Measurements from ENCODE around the gene LYRM2. TPM values are rescaled to one million over a fixed set of nuclear protein-coding genes. Genes with fewer than 3 reads are reported as not detected.

Gene LYRM2
- total RNA-seq, 5 donors from 2014 or later (not counting 1 experiment from before 2014, with no cell fraction given) = 18.9 to 27.0 (median 23.5) TPM

DNA sequence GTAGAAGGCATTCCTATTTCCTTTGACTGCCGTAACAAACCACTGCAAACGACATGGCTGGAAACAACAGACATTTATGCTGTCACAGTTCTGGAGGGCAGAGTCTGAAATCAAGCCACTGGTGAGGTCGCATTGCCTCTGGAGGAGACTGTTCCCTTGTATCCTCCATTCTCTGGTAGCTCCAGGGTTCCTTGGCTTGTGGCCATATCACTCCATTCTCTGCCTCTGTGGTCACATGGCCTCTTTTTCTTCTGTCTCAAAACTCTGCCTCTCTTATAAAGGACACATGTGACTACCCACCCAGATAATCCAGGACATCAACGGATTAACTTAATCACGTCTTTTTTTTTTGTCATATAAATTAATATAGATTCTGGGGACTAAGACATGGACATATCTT is 84.4 kb downstream of the LYRM2 start:
- no peak overlapping the region for H3K4me3 ChIP-seq (ENCODE audit: control insufficient read depth in 1 of 2, extremely low read depth in 1 of 2, low read length in 1 of 2)
- no peak overlapping the region for H3K27ac ChIP-seq (ENCODE audit: low read length)
- no peaks in the 10 kb centered on the region for H3K27me3 ChIP-seq (replicated peaks in 1 of 2; ENCODE audit: control insufficient read depth in 2 of 2, extremely low read depth in 1 of 2, insufficient read depth in 2 of 2, low read length in 1 of 2)
- Mint-ChIP-seq H3K27ac (no peak overlapping the region), H3K36me3 (peaks cover 6% of the 10 kb centered on the region), H3K4me3 (no peak overlapping the region), H3K9me3 (peaks cover 0 to 7% (median 6%) of the 10 kb centered on the region in 3 donors), H3K27me3 (peaks cover 0 to 2% of the 10 kb centered on the region in 2 donors), H3K4me1 (no peaks in the 10 kb centered on the region)
- H3K36me3 ChIP-seq (ENCODE audit: control insufficient read depth in 2 of 2, extremely low read depth in 1 of 2, insufficient read depth in 1 of 2, low read length in 1 of 2) = no peaks in the 10 kb centered on the region
- CTCF ChIA-PET = no interaction called here
- no peaks in the 10 kb centered on the region for H3K4me1 ChIP-seq (ENCODE audit: control insufficient read depth in 1 of 2, extremely low read depth in 1 of 2, insufficient read depth in 2 of 2, low read length in 2 of 2)
- POLR2A ChIA-PET = no interaction called here
- H3K9me3 ChIP-seq = no peaks in the 10 kb centered on the region
- DNase-seq (no peak), ATAC-seq (replicated peaks in 1 of 4) (no peak)
- 84% methylated on average over 3 of the region's 5 CpGs for WGBS (ENCODE audit: insufficient coverage)

DNA sequence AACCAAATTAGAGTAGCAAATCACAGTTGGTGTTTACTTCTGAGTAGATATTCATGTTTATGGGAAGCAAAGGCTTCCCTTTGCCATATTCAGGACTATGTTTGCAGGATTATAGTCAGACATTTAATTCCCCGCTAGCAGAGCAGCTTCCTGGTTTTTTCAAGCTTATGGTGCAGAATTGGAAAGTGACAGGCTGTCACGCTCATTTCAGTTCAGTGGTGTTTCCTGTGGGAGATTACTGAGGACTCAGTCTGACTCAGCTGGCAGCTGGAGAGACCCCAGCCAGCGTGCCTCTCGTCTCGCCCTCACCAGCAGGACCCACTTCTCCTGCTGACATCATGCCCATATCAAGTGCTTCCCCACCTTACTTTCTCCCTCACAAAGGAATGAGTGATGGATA is 85.1 kb downstream of the LYRM2 start:
- H3K4me3 Mint-ChIP-seq = no peak overlapping the region
- POLR2A ChIA-PET = no interaction called here
- H3K4me3 ChIP-seq (ENCODE audit: control insufficient read depth in 1 of 2, extremely low read depth in 1 of 2, low read length in 1 of 2) = no peak overlapping the region
- 86% methylated on average over 1 of the region's 5 CpGs for WGBS (ENCODE audit: insufficient coverage)
- H3K9me3 Mint-ChIP-seq = peaks cover 0 to 7% (median 6%) of the 10 kb centered on the region in 3 donors
- no peak overlapping the region for H3K27ac Mint-ChIP-seq
- DNase-seq (no peak), ATAC-seq (replicated peaks in 1 of 4) (no peak)
- H3K36me3 ChIP-seq (ENCODE audit: control insufficient read depth in 2 of 2, extremely low read depth in 1 of 2, insufficient read depth in 1 of 2, low read length in 1 of 2) = no peaks in the 10 kb centered on the region
- no peaks in the 10 kb centered on the region for H3K4me1 ChIP-seq (ENCODE audit: control insufficient read depth in 1 of 2, extremely low read depth in 1 of 2, insufficient read depth in 2 of 2, low read length in 2 of 2)
- H3K36me3 Mint-ChIP-seq = peaks cover 6% of the 10 kb centered on the region
- no peaks in the 10 kb centered on the region for H3K9me3 ChIP-seq
- no peaks in the 10 kb centered on the region for H3K4me1 Mint-ChIP-seq
- no peak overlapping the region for H3K27ac ChIP-seq (ENCODE audit: low read length)
- no peaks in the 10 kb centered on the region for H3K27me3 ChIP-seq (replicated peaks in 1 of 2; ENCODE audit: control insufficient read depth in 2 of 2, extremely low read depth in 1 of 2, insufficient read depth in 2 of 2, low read length in 1 of 2)
- H3K27me3 Mint-ChIP-seq = peaks cover 0 to 2% of the 10 kb centered on the region in 2 donors
- CTCF ChIA-PET = no interaction called here

DNA sequence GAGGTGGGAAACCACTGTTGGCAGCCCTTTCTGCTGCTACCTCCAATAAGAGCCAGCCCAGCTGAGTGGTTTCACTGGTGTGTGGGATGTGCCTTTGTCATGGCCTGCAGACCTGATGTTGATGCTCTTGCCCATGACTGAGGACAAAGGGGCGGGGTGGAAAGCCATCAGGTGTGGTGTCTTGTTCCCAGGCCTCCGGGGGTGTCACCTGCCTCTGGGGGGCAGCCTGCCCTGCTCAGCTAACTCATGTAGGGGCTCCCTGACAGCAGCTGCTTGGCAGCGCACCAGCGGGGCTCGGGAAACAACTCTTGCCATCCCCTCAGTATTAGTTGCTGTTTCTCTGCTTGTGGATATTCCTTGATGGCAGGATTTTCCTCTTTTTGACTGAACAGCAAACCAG is 91.3 kb downstream of the LYRM2 start:
- POLR2A ChIA-PET = no interaction called here
- CTCF ChIA-PET = no interaction called here
- Mint-ChIP-seq H3K27me3 (peaks cover 4 to 7% of the 10 kb centered on the region in 2 donors), H3K9me3 (no peaks in the 10 kb centered on the region), H3K4me3 (no peak overlapping the region), H3K36me3 (no peaks in the 10 kb centered on the region), H3K27ac (no peak overlapping the region), H3K4me1 (no peaks in the 10 kb centered on the region)
- no peak for DNase-seq
- H3K27me3 ChIP-seq (replicated peaks in 1 of 2; ENCODE audit: control insufficient read depth in 2 of 2, extremely low read depth in 1 of 2, insufficient read depth in 2 of 2, low read length in 1 of 2) = no peaks in the 10 kb centered on the region
- H3K9me3 ChIP-seq = no peaks in the 10 kb centered on the region
- H3K36me3 ChIP-seq (ENCODE audit: control insufficient read depth in 2 of 2, extremely low read depth in 1 of 2, insufficient read depth in 1 of 2, low read length in 1 of 2) = no peaks in the 10 kb centered on the region
- ATAC-seq (replicated peaks in 1 of 4) = no peak
- no peak overlapping the region for H3K27ac ChIP-seq (ENCODE audit: low read length)
- no peaks in the 10 kb centered on the region for H3K4me1 ChIP-seq (ENCODE audit: control insufficient read depth in 1 of 2, extremely low read depth in 1 of 2, insufficient read depth in 2 of 2, low read length in 2 of 2)
- no peak overlapping the region for H3K4me3 ChIP-seq (ENCODE audit: control insufficient read depth in 1 of 2, extremely low read depth in 1 of 2, low read length in 1 of 2)
- WGBS (ENCODE audit: insufficient coverage) = 77% methylated on average over 2 of the region's 5 CpGs

DNA sequence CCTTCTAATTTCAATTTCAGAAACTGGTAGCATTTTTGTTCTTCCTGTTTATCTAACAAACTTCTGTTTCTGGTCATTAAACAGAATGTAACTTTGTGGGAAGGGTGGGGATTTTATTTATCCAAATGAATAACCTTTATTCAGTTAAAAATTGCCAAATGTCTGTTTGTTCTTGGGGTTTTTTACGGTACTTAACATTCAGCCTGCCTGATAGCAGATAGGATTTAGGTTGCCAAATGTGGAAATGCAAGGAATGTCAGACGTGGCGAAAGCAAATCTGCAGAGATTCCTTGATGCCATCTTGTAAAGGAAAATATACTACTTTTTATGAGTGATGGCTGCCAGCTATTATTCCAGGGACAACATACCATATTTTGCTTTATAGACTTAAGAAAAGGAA is 95.7 kb downstream of the LYRM2 start:
- Mint-ChIP-seq H3K4me1 (no peaks in the 10 kb centered on the region), H3K9me3 (no peaks in the 10 kb centered on the region), H3K36me3 (no peaks in the 10 kb centered on the region), H3K27me3 (peaks cover 5 to 10% of the 10 kb centered on the region in 2 donors), H3K27ac (no peak overlapping the region), H3K4me3 (no peak overlapping the region)
- H3K36me3 ChIP-seq (ENCODE audit: control insufficient read depth in 2 of 2, extremely low read depth in 1 of 2, insufficient read depth in 1 of 2, low read length in 1 of 2) = no peaks in the 10 kb centered on the region
- POLR2A ChIA-PET = no interaction called here
- CTCF ChIA-PET = no interaction called here
- WGBS (ENCODE audit: insufficient coverage) = no CpG with 5 or more reads among the region's 3 CpGs
- DNase-seq (no peak), ATAC-seq (replicated peaks in 1 of 4) (no peak)
- no peaks in the 10 kb centered on the region for H3K4me1 ChIP-seq (ENCODE audit: control insufficient read depth in 1 of 2, extremely low read depth in 1 of 2, insufficient read depth in 2 of 2, low read length in 2 of 2)
- no peaks in the 10 kb centered on the region for H3K9me3 ChIP-seq
- no peaks in the 10 kb centered on the region for H3K27me3 ChIP-seq (replicated peaks in 1 of 2; ENCODE audit: control insufficient read depth in 2 of 2, extremely low read depth in 1 of 2, insufficient read depth in 2 of 2, low read length in 1 of 2)
- no peak overlapping the region for H3K4me3 ChIP-seq (ENCODE audit: control insufficient read depth in 1 of 2, extremely low read depth in 1 of 2, low read length in 1 of 2)
- H3K27ac ChIP-seq (ENCODE audit: low read length) = no peak overlapping the region

DNA sequence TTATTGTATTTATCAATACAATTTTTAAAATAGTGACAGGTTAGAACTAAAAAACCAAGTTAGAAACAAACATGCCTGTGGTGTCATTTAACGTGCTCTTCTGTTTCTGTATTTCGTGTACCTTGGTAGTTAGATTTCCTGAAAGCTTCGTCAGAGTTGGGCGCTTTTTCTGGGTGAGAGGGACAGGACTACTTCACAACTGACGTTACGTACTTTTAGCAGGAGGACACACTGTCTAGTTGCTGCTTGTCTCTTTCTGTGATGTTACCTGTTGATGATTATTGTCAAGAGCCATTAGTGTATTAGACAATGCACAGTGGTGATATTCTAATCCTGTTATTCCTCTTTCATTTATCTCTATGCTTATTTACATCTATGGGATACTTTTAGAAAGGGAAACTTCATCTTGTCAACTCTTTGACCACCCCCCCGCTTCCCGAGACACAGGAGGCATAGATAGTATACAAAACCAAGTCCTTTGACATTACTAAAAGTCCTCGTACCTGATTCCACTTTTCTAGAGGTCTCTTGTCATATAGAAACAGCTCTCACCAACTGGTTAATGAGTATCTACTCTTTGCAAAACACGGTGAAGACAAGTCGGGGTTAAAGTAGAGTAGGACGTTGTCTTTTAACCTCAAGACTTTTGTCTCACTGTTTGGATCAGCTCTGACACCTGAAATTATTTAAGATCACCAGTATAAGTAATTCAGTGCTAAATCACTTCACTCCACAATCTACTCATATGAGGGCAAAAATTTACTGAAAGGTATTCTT is 96.3 kb downstream of the LYRM2 start:
- H3K4me1 ChIP-seq (ENCODE audit: control insufficient read depth in 1 of 2, extremely low read depth in 1 of 2, insufficient read depth in 2 of 2, low read length in 2 of 2) = no peaks in the 10 kb centered on the region
- ChIA-PET CTCF (no interaction called here), POLR2A (no interaction called here)
- Mint-ChIP-seq H3K4me1 (no peaks in the 10 kb centered on the region), H3K4me3 (no peak overlapping the region), H3K27ac (no peak overlapping the region), H3K9me3 (no peaks in the 10 kb centered on the region), H3K27me3 (peaks cover 5 to 10% of the 10 kb centered on the region in 2 donors), H3K36me3 (no peaks in the 10 kb centered on the region)
- WGBS (ENCODE audit: insufficient coverage) = 92% methylated on average over 6 of the region's 12 CpGs
- H3K4me3 ChIP-seq (ENCODE audit: control insufficient read depth in 1 of 2, extremely low read depth in 1 of 2, low read length in 1 of 2) = no peak overlapping the region
- no peaks in the 10 kb centered on the region for H3K27me3 ChIP-seq (replicated peaks in 1 of 2; ENCODE audit: control insufficient read depth in 2 of 2, extremely low read depth in 1 of 2, insufficient read depth in 2 of 2, low read length in 1 of 2)
- no peak overlapping the region for H3K27ac ChIP-seq (ENCODE audit: low read length)
- H3K9me3 ChIP-seq = no peaks in the 10 kb centered on the region
- DNase-seq = no peak
- H3K36me3 ChIP-seq (ENCODE audit: control insufficient read depth in 2 of 2, extremely low read depth in 1 of 2, insufficient read depth in 1 of 2, low read length in 1 of 2) = no peaks in the 10 kb centered on the region
- no peak for ATAC-seq (replicated peaks in 1 of 4)

DNA sequence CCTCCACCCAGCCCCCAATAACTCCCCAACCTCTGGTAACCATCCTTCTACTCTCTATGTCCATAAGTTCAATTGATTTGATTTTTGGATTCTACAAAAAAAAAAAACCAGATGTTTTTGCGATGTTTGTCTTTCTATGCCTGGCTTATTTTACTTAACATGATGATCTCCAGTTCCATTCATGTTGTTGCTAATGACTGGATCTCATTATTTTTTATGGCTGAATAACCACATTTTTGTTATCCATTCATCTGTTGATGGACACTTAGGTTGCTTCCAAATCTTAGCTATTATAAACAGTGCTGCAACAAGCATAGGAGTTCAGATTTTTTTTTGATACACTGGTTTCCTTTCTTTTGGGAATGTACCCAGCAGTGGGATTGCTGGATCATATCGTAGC is 98.8 kb downstream of the LYRM2 start:
- Histone ChIP-seq H3K27me3 (replicated peaks in 1 of 2; ENCODE audit: control insufficient read depth in 2 of 2, extremely low read depth in 1 of 2, insufficient read depth in 2 of 2, low read length in 1 of 2) (no peaks in the 10 kb centered on the region), H3K9me3 (no peaks in the 10 kb centered on the region), H3K4me1 (ENCODE audit: control insufficient read depth in 1 of 2, extremely low read depth in 1 of 2, insufficient read depth in 2 of 2, low read length in 2 of 2) (no peaks in the 10 kb centered on the region), H3K27ac (ENCODE audit: low read length) (no peak overlapping the region), H3K36me3 (ENCODE audit: control insufficient read depth in 2 of 2, extremely low read depth in 1 of 2, insufficient read depth in 1 of 2, low read length in 1 of 2) (no peaks in the 10 kb centered on the region), H3K4me3 (ENCODE audit: control insufficient read depth in 1 of 2, extremely low read depth in 1 of 2, low read length in 1 of 2) (no peak overlapping the region)
- H3K27me3 Mint-ChIP-seq = peaks cover 5 to 10% of the 10 kb centered on the region in 2 donors
- no peaks in the 10 kb centered on the region for H3K4me1 Mint-ChIP-seq
- no peak overlapping the region for H3K27ac Mint-ChIP-seq
- DNase-seq = no peak
- no peaks in the 10 kb centered on the region for H3K36me3 Mint-ChIP-seq
- H3K9me3 Mint-ChIP-seq = no peaks in the 10 kb centered on the region
- H3K4me3 Mint-ChIP-seq = no peak overlapping the region
- ChIA-PET POLR2A (no interaction called here), CTCF (no interaction called here)
- no peak for ATAC-seq (replicated peaks in 1 of 4)
- no CpG with 5 or more reads among the region's 2 CpGs for WGBS (ENCODE audit: insufficient coverage)

DNA sequence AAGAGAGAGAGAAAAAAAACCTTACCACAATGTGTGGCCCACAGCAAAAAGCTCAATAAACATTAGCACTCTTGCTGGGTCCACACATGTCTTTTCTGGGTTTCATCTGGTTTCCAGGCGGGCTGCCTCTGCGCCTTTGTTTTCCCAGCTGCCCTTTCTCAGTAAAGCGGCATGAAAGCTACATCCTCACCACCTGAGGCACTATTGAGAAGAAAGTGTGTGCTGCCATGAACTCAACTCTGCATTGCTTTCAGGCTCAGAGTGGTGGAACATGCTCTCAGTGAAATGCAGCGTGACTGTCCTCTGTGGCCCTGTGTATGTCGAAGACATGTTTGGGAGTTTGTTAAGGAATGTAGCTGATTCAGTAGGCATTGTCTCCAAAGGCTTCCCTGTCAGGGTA is 102.3 kb downstream of the LYRM2 start:
- no peak overlapping the region for H3K27ac ChIP-seq (ENCODE audit: low read length)
- no peaks in the 10 kb centered on the region for H3K27me3 Mint-ChIP-seq
- POLR2A ChIA-PET = no interaction called here
- ATAC-seq (replicated peaks in 1 of 4) = no peak
- H3K9me3 ChIP-seq = no peaks in the 10 kb centered on the region
- H3K27ac Mint-ChIP-seq = no peak overlapping the region
- no peaks in the 10 kb centered on the region for H3K36me3 Mint-ChIP-seq
- 92% methylated on average over 4 of the region's 5 CpGs for WGBS (ENCODE audit: insufficient coverage)
- CTCF ChIA-PET = no interaction called here
- no peaks in the 10 kb centered on the region for H3K4me1 Mint-ChIP-seq
- peaks cover 0 to 5% (median 0%) of the 10 kb centered on the region in 3 donors for H3K9me3 Mint-ChIP-seq
- H3K4me1 ChIP-seq (ENCODE audit: control insufficient read depth in 1 of 2, extremely low read depth in 1 of 2, insufficient read depth in 2 of 2, low read length in 2 of 2) = no peaks in the 10 kb centered on the region
- no peak overlapping the region for H3K4me3 Mint-ChIP-seq
- no peak overlapping the region for H3K4me3 ChIP-seq (ENCODE audit: control insufficient read depth in 1 of 2, extremely low read depth in 1 of 2, low read length in 1 of 2)
- H3K36me3 ChIP-seq (ENCODE audit: control insufficient read depth in 2 of 2, extremely low read depth in 1 of 2, insufficient read depth in 1 of 2, low read length in 1 of 2) = no peaks in the 10 kb centered on the region
- H3K27me3 ChIP-seq (replicated peaks in 1 of 2; ENCODE audit: control insufficient read depth in 2 of 2, extremely low read depth in 1 of 2, insufficient read depth in 2 of 2, low read length in 1 of 2) = no peaks in the 10 kb centered on the region
- DNase-seq = no peak
